Measurements from ENCODE around the gene TENT4B.

TENT4B gene

DNA sequence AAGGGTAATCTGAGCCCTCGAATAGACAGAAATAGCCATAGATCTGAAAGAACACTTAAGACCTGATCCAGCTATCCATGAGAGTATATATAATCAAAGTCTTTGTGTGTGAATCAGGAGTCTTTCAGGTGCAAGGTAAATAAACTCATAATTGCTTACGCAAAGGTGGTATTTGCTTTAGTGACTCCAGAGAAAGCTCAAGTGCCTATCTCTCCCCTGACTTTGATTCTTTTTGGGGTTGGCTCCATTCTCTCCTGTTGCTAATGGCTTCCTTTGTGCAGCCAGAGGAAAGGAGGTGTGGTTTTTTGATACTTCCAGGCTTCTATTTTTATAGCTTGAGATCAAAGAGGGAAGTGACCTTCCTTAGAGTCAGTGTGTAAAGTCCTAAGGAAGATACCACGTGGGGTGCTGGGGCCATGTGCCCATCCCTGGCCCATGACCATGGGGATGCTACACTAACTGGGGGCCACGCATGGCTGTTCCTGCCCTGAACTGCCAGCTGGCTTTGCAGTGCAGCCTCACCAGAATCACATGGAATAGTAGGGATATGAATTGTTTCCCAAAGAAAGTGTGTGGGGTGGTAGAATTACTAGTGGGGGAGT, 45.8 kb downstream of the TENT4B start:
- no peak for DNase-seq

GRCh38 chr16:50201787-50202186, 48.7 kb downstream of the TENT4B start:
- DNase-seq = no peak

DNA sequence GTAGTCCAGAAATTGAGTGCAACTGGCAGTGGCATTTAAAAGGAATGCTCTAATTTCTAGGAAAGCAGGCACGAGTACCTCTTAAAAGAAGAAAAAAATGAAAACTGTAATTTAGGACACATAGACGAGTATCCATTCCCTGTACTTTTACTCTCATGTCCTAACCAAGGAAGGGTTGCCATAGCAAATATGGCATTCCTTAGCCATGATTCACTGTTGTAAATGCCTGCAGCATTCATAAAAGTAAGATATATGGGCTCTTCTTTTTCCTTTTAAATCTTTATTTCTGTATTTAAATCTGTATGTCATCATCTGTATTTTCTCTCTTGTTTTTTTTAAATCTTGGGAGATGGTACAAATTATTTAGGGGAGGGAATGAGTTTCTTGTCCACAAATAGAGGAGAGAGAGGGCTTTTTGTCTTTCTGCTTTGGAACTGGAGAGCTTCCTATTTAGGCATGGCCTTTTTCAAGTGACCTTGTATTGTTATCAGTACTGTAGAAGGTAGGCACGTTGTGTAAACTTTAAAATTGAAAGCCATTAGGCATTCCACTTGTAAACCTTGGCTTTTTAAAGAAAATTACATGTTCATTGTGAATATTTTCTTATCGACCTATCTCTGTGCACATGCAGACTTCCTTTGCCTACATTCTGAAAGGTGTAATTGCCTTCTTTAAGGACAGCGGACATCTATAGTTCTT, 50.0 kb downstream of the TENT4B start:
- peak; percentile 92 for DNase-seq

- DNase-seq = no peak
Observed at GRCh38 chr16:50203681-50204080, 50.6 kb downstream of the TENT4B start.

- DNase-seq = peak; percentile 58
Observed at GRCh38 chr16:50204453-50205108, 51.5 kb downstream of the TENT4B start.

GRCh38 chr16:50207652-50208051, 54.5 kb downstream of the TENT4B start:
- peak; percentile 65 for DNase-seq

- peak; percentile 79 for DNase-seq
Observed at GRCh38 chr16:50208460-50208931, 55.4 kb downstream of the TENT4B start.

DNA sequence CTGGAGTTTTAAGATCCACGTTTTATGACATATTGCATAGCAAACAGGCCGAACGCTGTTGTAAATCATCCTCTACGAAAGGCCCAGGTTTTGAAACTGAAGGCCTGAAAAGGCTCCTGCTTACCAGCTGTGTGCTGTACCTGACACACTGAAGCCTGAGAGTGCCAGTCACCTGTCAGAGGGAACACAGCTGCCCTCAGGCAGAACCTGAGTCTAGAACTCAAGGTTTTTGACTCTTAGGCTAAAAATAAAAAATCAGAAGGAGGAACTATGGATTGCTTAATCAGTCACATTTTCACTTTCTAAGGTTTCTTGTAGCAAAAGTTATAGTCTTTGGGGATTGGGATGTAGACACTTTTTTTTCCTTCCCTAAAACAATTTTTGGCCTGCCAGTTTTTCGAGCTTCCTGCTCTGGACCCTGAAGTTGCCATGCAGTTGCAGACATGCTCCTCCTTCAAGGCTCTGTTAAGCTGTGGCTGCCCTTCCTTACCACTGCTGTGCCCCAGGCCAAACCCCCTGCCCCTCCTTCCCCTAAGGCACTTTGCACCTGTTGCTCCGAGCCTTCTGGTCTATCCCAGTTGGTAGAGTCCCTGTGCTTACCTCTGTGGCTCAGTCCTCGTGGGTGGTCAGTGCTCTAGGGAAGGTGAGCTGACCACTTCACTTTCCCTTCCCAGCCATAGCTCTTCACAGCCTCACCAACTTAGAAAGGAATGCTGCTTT, 56.6 kb downstream of the TENT4B start:
- DNase-seq = no peak

GRCh38 chr16:50210266-50211038, 57.3 kb downstream of the TENT4B start:
- peak; percentile 84 for DNase-seq

- peak; percentile 61 for DNase-seq
Observed at GRCh38 chr16:50213939-50214519, 60.9 kb downstream of the TENT4B start.

DNA sequence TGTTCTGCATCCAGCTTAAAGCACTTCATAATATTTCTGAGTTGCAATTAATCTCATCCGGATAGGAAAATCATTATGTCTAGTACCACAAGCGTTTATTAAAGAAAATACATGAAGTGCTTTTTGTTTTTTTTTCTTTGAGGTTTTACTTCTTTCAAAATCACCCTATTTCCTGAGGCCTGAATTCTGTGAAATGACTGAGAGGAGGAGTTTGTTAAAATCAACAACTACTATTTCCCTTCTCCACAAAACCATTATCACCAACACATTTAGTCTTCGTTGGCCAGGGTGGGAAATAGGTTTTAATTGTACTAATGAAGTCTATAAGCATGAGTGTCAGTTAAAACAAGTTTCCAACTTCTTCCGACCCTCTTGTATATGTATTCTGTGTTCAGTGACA, 62.6 kb downstream of the TENT4B start:
- no peak for DNase-seq

DNA sequence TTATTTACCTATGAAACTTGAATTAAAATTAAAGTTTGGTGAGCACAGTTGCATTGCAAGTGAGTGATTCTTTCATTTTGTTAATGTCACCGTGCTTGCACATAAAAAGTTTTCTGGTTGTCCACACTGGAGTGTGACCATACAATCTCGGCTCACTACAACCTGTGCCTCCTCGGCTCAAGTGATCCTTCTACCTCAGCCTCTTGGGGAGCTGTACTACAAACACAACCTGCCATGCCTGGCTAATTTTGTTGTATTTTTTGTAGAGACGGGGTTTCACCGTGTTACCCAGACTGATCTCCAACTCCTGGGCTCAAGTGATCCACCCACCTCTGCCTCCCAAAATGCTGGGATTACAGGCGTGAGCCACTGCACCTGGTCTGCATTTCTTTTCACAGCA, 63.1 kb downstream of the TENT4B start:
- no peak for DNase-seq

DNA sequence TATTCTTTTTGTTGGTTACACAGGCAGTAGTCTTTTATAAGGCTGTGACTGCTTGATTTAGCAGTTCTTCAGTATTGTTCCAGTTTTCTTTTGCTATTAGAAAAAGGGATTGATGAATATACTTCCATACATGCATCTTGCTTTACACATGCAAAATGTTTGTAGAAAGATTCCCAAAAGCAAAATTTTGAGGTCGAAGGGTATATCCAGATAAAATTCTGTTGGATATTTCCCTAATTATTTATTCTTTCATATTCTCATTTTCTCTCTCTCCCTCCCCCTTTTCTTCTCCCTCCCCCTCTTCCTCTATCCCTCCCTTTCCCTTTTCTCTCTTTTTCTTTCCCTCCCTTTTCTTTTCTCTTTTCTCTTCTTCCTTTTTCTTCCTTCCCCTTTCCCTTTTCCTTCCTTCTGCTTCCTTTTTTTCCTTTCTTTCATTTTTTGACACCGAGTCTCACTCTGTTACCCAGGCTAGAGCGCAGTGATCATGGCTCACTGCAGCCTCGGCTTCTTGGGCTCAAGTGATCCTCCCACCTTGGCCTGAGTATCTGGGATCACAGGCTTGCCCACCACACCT, 66.4 kb downstream of the TENT4B start:
- no peak for DNase-seq

GRCh38 chr16:50224286-50224685, 71.2 kb downstream of the TENT4B start:
- DNase-seq = peak; percentile 24

GRCh38 chr16:50227120-50227519, 74.0 kb downstream of the TENT4B start:
- DNase-seq = no peak

GRCh38 chr16:50227665-50228064, 74.6 kb downstream of the TENT4B start:
- no peak for DNase-seq

GRCh38 chr16:50228364-50228868, 75.3 kb downstream of the TENT4B start:
- no peak for DNase-seq

DNA sequence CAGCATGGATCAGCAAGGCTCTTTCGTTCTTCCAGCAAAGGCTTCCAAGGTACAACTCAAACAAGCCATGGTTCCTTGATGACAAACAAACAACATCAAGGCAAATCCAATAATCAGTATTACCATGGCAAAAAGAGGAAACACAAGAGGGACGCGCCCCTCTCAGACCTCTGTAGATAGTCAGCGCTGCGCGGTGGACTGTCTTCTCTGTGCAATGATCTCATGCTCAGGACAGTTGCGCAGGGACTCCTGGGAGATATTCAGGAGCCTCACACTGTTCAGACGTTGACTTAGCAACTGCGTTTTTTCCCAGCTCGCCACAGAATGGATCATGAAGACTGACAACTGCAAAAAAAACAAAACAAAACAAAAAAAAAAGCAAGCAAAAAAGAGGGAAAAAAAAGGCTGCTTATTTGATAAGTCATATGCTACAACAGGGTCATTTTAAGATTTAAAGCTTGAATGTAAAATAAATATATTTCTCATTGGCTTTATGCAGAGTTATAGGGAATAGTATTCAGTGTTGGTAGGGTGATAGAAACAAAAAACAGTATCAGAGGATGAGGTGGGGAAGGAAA, 76.1 kb downstream of the TENT4B start:
- DNase-seq = no peak

- DNase-seq = peak; percentile 41
Observed at GRCh38 chr16:50234771-50235556, 81.9 kb downstream of the TENT4B start.

DNA sequence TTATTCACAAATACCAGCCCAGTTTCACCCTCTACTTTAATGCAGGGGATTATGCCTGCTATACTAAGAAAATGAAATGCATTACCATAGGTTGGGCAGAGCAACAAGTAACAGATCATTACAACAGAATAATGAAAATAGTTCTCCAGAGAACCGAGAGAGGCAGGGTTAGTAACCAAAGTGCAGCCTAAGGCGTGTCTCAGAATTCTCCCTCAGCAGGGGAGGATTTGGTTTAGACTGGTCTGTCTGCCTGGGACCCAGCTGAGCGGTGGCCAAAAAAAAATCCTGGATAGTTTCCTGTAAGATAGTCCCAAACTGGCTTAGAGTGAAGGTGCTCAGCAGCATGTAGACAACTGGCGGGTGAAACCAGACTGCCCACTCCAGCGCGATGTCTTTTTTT, 82.5 kb downstream of the TENT4B start:
- no peak for DNase-seq
